ENCODE data around the gene HOXC4. TPM values are rescaled to one million over a fixed set of nuclear protein-coding genes. Genes with fewer than 3 reads are reported as not detected.

Gene HOXC4
- total RNA-seq, 2 donors from 2014 or later, result not detected

DNA sequence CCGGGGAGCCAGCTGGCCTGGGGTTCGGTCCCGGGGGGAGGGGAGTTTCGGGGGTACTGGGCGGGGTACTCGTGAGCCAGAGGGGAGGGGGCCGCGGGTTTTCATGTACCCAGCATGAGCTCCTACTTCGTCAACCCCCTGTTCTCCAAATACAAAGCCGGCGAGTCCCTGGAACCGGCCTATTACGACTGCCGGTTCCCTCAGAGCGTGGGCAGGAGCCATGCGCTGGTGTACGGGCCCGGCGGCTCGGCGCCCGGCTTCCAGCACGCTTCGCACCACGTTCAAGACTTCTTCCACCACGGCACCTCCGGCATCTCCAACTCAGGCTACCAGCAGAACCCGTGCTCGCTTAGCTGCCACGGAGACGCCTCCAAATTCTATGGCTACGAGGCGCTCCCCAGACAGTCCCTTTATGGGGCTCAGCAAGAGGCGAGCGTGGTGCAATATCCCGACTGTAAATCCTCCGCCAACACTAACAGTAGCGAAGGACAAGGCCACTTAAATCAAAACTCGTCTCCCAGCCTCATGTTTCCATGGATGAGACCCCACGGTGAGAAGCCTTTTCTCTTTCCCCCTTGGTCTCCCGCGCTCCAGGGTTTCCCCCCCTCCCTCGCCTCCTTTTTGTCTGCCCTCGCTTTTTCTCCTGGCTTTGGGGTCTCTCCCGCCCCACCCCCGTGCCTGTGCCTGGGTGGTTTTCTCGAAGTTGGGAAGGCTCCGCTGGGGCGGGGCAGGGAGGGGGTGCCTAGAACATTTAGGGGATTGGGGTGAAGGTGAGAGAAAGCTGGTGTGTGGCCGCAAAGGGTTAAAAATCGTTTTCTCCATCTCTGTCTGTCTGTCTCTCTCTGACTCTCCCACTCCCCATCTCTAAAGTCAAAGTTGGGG lies 44.2 kb upstream of the HOXC4 start:
- H3K36me3 ChIP-seq, result no peaks in the 10 kb centered on the region
- H3K27ac ChIP-seq, result no peak overlapping the region
- intact Hi-C loops (cut with DNase I), result loop anchor here (10.0 kb wide), 1 partner anchor 345 kb away; no protein-coding TSS in a partner anchor
- TF ChIP-seq CTCF (IDR thresholded peaks at IDR 0.05), result no peak
- H3K27me3 ChIP-seq, result peaks cover 92% of the 10 kb centered on the region
- H3K9me3 ChIP-seq, result no peaks in the 10 kb centered on the region
- H3K9ac ChIP-seq (ENCODE audit: low read depth in 2 of 2, low read length in 2 of 2), result no peak overlapping the region
- H3K4me1 ChIP-seq, result peaks cover 7% of the 10 kb centered on the region
- no peak for DNase-seq
- H3K4me3 ChIP-seq, result no peak overlapping the region

- TF ChIP-seq CTCF (IDR thresholded peaks at IDR 0.05), result no peak
- intact Hi-C loops (cut with DNase I), result no loop called here
- H3K4me3 ChIP-seq, result no peak overlapping the region
These were observed 43.3 kb upstream of the HOXC4 start for GRCh38 chr12:54010053-54010971.

GRCh38 chr12:54010972-54011664 lies 42.5 kb upstream of the HOXC4 start:
- Histone ChIP-seq H3K27ac (no peak overlapping the region), H3K9me3 (no peaks in the 10 kb centered on the region), H3K4me1 (peaks cover 2% of the 10 kb centered on the region), H3K9ac (ENCODE audit: low read depth in 2 of 2, low read length in 2 of 2) (no peak overlapping the region), H3K27me3 (peaks cover 92% of the 10 kb centered on the region), H3K4me3 (no peak overlapping the region), H3K36me3 (no peaks in the 10 kb centered on the region)
- no peak for DNase-seq
- intact Hi-C loops (cut with DNase I), result no loop called here
- no peak for TF ChIP-seq CTCF (IDR thresholded peaks at IDR 0.05)

More at GRCh38 chr12:54010053-54010971, 43.3 kb upstream of the HOXC4 start:
- Histone ChIP-seq H3K9ac (ENCODE audit: low read depth in 2 of 2, low read length in 2 of 2) (no peak overlapping the region), H3K4me1 (peaks cover 7% of the 10 kb centered on the region), H3K27ac (no peak overlapping the region), H3K27me3 (peaks cover 92% of the 10 kb centered on the region), H3K9me3 (no peaks in the 10 kb centered on the region), H3K36me3 (no peaks in the 10 kb centered on the region)
- DNase-seq, result no peak

DNA sequence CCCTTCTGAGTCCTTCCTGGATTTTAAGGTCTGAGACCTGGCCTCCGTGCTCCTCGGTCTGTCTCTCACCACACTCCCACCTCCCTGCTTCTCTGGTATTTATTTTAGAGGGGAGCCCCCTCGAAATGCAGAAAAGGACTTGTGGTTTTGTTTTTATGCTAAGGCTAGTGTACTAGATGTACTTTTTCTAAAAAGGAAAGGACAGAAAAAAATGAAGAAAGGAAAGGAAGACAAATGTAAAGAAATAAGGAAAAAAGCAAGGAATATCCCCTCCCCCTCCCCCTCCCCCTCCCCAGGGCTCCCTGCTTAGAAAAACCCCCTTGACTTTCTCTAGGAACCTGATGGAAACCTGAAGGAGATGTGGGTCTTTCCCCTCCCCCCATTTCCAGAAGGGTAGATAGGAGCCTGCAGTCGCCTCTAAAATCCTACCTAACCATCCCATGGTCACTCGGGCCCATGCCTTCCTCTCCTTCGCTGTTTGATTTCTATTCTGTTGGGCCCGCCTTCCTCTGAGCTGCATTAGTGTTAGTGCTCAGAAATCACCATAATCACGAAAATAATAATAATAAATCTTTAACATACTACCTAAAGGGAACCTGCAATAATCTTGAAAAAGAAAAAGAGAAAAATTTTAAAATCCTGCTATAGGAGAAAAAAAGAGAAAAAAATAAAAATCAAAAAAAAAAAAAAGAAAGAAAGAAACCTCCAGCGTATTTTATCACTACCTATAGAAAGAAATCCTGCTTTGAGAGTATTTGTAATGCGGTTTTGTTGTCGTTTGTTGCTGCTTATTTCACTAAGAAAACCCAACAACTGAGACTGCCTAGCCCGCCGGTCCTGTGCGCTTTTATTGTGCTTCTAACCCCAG lies 41.7 kb upstream of the HOXC4 start:
- DNase-seq, result no peak
- Histone ChIP-seq H3K27me3 (peaks cover 92% of the 10 kb centered on the region), H3K4me3 (no peak overlapping the region), H3K9me3 (no peaks in the 10 kb centered on the region), H3K27ac (no peak overlapping the region), H3K4me1 (no peaks in the 10 kb centered on the region), H3K9ac (ENCODE audit: low read depth in 2 of 2, low read length in 2 of 2) (no peak overlapping the region), H3K36me3 (no peaks in the 10 kb centered on the region)
- intact Hi-C loops (cut with DNase I), result no loop called here
- no peak for TF ChIP-seq CTCF (IDR thresholded peaks at IDR 0.05)

Measured in colonic mucosa (tissue), 4 donors.